Thymus (tissue), 11 donors: Measurements from ENCODE around the gene VGLL4. TPM values are rescaled to one million over a fixed set of nuclear protein-coding genes. Genes with fewer than 3 reads are reported as not detected.
"Not testable (repeated sequence)": the region's sequence is repeated elsewhere in the genome, so short reads cannot be mapped to it uniquely, and the experiment has no call there.

Experiments
- DNase-seq, 9 donors: peaks; one replicate each; pipeline ENCODE4 v3.0.0-alpha.2; 2013; ENCODE audit warnings: low spot score in 9 of 9, low read depth in 6 of 9, missing footprints in 1 of 9
- H3K27ac ChIP-seq, 2 donors: one replicate each; pipeline ENCODE4 v1.5.1; 2013; ENCODE audit warnings: control low read depth in 1 of 2, low read depth in 1 of 2, low read length in 1 of 2, mild to moderate bottlenecking in 1 of 2, moderate library complexity in 1 of 2
- H3K27me3 ChIP-seq, 2 donors: one replicate each; pipeline ENCODE4 v1.5.1; 2013; ENCODE audit warnings: low read length in 1 of 2; ENCODE audit not compliant: control insufficient read depth in 2 of 2, insufficient read depth in 1 of 2
- H3K36me3 ChIP-seq, 2 donors: one replicate each; pipeline ENCODE4 v1.5.1; 2013; ENCODE audit warnings: low read length in 1 of 2, mild to moderate bottlenecking in 1 of 2, moderate library complexity in 1 of 2; ENCODE audit not compliant: control insufficient read depth in 2 of 2, insufficient read depth in 2 of 2
- H3K4me1 ChIP-seq, 2 donors: one replicate each; pipeline ENCODE4 v1.5.1; 2013; ENCODE audit warnings: low read length in 2 of 2; ENCODE audit not compliant: control insufficient read depth in 2 of 2, insufficient read depth in 2 of 2
- H3K4me3 ChIP-seq, 2 donors: one replicate each; pipeline ENCODE4 v1.5.1; 2013; ENCODE audit warnings: low read length in 2 of 2, control low read depth in 1 of 2, mild to moderate bottlenecking in 1 of 2
- H3K9me3 ChIP-seq, 2 donors: one replicate each; pipeline ENCODE4 v1.5.1; 2013; ENCODE audit warnings: low read length in 1 of 2, mild to moderate bottlenecking in 1 of 2; ENCODE audit not compliant: control insufficient read depth in 2 of 2, insufficient read depth in 1 of 2
- WGBS: extraction: QIAGEN DNeasy Blood & Tissue Kit; methylation state at CpG from one replicate; pipeline ENCODE4 v1.1.7; 2013; 5-methylcytosine and 5-hydroxymethylcytosine counted together
- polyA plus RNA-seq: library from polyadenylated mRNA; stranded (reverse); fragments of 200-250 nt; gene quantifications from one replicate; pipeline ENCODE4 v1.2.3, GENCODE V29; 2013
- total RNA-seq: library from RNA; stranded (reverse); fragments of 120-200 nt; gene quantifications from one replicate; pipeline ENCODE4 v1.2.4, GENCODE V29; 2013
- donor health status: healthy.

The VGLL4 gene
- total and polyA plus RNA-seq, 2 donors = 47.0 to 49.2 TPM

- DNase-seq = no peak
- peak overlapping the region; percentile 23 to 69 for H3K27ac ChIP-seq
- peaks cover 0 to 10% of the 10 kb centered on the region in 2 donors for H3K9me3 ChIP-seq
- no peaks in the 10 kb centered on the region for H3K27me3 ChIP-seq
- H3K4me3 ChIP-seq = no peak overlapping the region
- peaks cover 4 to 32% of the 10 kb centered on the region in 2 donors for H3K4me1 ChIP-seq
- H3K36me3 ChIP-seq = peaks cover 25 to 37% of the 10 kb centered on the region in 2 donors
- WGBS = 95% methylated on average over 18 of the region's 18 CpGs
Measured at GRCh38 chr3:11600501-11601282, 43.0 kb downstream of the VGLL4 start.

GRCh38 chr3:11596387-11596786 lies 47.3 kb downstream of the VGLL4 start:
- no peak overlapping the region for H3K4me3 ChIP-seq
- 98% methylated on average over 7 of the region's 7 CpGs for WGBS
- peaks cover 0 to 25% of the 10 kb centered on the region in 2 donors for H3K4me1 ChIP-seq
- no peak for DNase-seq
- no peak overlapping the region for H3K27ac ChIP-seq
- peaks cover 0 to 10% of the 10 kb centered on the region in 2 donors for H3K9me3 ChIP-seq
- peaks cover 24 to 39% of the 10 kb centered on the region in 2 donors for H3K36me3 ChIP-seq
- no peaks in the 10 kb centered on the region for H3K27me3 ChIP-seq

- peaks cover 0 to 22% of the 10 kb centered on the region in 2 donors for H3K4me1 ChIP-seq
Measured at GRCh38 chr3:11595024-11595423, 48.7 kb downstream of the VGLL4 start.

GRCh38 chr3:11593318-11594034 lies 50.2 kb downstream of the VGLL4 start:
- no peak for DNase-seq
- WGBS = 90% methylated on average over 10 of the region's 10 CpGs

More at GRCh38 chr3:11595024-11595423, 48.7 kb downstream of the VGLL4 start:
- not testable (repeated sequence) for H3K27me3 ChIP-seq, DNase-seq, H3K27ac ChIP-seq, H3K4me3 ChIP-seq
- WGBS = 92% methylated on average over 5 of the region's 5 CpGs
- Histone ChIP-seq H3K36me3 (peaks cover 11 to 32% of the 10 kb centered on the region in 2 donors), H3K9me3 (peaks cover 0 to 10% of the 10 kb centered on the region in 2 donors)

GRCh38 chr3:11592445-11593298 lies 51.0 kb downstream of the VGLL4 start:
- Histone ChIP-seq H3K27ac (no peak overlapping the region), H3K36me3 (peaks cover 8 to 33% of the 10 kb centered on the region in 2 donors), H3K9me3 (peaks cover 0 to 2% of the 10 kb centered on the region in 2 donors), H3K4me3 (no peak overlapping the region), H3K27me3 (no peaks in the 10 kb centered on the region), H3K4me1 (peaks cover 0 to 22% of the 10 kb centered on the region in 2 donors)
- WGBS = 95% methylated on average over 14 of the region's 14 CpGs
- no peak for DNase-seq

More at GRCh38 chr3:11593318-11594034, 50.2 kb downstream of the VGLL4 start:
- Histone ChIP-seq H3K4me1 (peaks cover 0 to 22% of the 10 kb centered on the region in 2 donors), H3K9me3 (peaks cover 0 to 10% of the 10 kb centered on the region in 2 donors), H3K27ac (no peak overlapping the region), H3K36me3 (peaks cover 11 to 34% of the 10 kb centered on the region in 2 donors), H3K4me3 (no peak overlapping the region), H3K27me3 (no peaks in the 10 kb centered on the region)

- no peak overlapping the region for H3K4me3 ChIP-seq
- WGBS = 76% methylated on average over 9 of the region's 9 CpGs
- peaks cover 0 to 22% of the 10 kb centered on the region in 2 donors for H3K4me1 ChIP-seq
- DNase-seq = no peak
- peaks cover 8 to 26% of the 10 kb centered on the region in 2 donors for H3K36me3 ChIP-seq
- no peaks in the 10 kb centered on the region for H3K9me3 ChIP-seq
- peak overlapping the region; percentile 47 to 48 for H3K27ac ChIP-seq
- H3K27me3 ChIP-seq = no peaks in the 10 kb centered on the region
Measured at GRCh38 chr3:11591391-11592282, 52.1 kb downstream of the VGLL4 start.

- Histone ChIP-seq H3K9me3 (no peaks in the 10 kb centered on the region), H3K4me3 (no peak overlapping the region), H3K36me3 (peaks cover 4 to 25% of the 10 kb centered on the region in 2 donors), H3K27me3 (no peaks in the 10 kb centered on the region), H3K4me1 (peaks cover 0 to 22% of the 10 kb centered on the region in 2 donors), H3K27ac (peak overlapping the region in 1 of 2 donors; percentile 48)
- 95% methylated on average over 7 of the region's 7 CpGs for WGBS
- DNase-seq = no peak
Measured at GRCh38 chr3:11591002-11591355, 52.7 kb downstream of the VGLL4 start.

GRCh38 chr3:11589706-11590105 lies 54.0 kb downstream of the VGLL4 start:
- H3K4me1 ChIP-seq = peaks cover 0 to 22% of the 10 kb centered on the region in 2 donors
- whole genome bisulfite sequencing = 90% methylated on average over 11 of the region's 11 CpGs
- no peak overlapping the region for H3K27ac ChIP-seq

More at GRCh38 chr3:11589706-11590105, 54.0 kb downstream of the VGLL4 start:
- no peak for DNase-seq
- no peak overlapping the region for H3K4me3 ChIP-seq
- H3K36me3 ChIP-seq = peaks cover 2 to 32% of the 10 kb centered on the region in 2 donors
- no peaks in the 10 kb centered on the region for H3K9me3 ChIP-seq
- H3K27me3 ChIP-seq = no peaks in the 10 kb centered on the region
